NCI-H446 treated with DMSO at 0.1 percent for 48 hours (cell line): Measurements from ENCODE around the gene ZNF398.

Experiments used
- DNase-seq: peaks from one replicate; lab custom pipeline; 2025; lab: John Stamatoyannopoulos, UW

ZNF398 gene

DNA sequence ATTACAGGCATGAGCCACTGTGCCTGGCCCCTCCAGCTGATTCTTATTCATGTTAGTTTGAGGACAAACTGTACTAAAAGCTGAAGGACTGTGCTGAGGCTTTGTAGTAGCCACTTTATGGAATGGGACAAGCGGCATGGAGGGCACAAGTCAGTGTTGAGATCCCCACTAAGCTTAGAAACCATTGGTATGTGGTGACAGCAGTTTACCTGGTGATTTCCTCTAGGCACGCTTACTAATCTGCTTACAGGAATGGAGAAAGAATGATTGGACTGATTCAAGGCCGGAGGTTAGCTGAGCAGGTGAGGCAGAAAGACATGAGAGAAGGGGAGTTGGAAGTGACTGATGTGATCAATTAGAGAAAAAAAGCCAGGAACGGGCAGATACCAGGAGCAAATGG, 3.7 kb downstream of the ZNF398 start:
- DNase-seq, result no peak

DNA sequence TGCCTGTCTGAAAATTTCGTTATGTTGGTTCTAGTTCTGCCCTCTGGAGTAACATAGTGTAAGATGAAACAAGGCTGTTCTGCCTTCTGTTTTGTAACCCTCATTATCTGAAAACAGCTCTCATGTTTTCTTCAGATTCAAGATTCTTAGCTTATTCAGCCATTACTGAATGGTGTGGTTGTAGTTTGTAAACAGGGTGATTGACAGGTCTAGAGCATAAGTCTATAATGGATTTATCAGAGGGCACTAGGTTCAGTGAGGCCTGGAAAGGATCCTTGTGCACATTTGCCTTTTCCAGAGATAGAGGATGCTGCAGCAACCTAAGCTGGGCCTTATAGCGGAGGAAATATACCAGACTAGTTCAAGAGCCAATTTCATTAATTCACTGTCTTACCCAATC, 6.1 kb downstream of the ZNF398 start:
- no peak for DNase-seq

DNA sequence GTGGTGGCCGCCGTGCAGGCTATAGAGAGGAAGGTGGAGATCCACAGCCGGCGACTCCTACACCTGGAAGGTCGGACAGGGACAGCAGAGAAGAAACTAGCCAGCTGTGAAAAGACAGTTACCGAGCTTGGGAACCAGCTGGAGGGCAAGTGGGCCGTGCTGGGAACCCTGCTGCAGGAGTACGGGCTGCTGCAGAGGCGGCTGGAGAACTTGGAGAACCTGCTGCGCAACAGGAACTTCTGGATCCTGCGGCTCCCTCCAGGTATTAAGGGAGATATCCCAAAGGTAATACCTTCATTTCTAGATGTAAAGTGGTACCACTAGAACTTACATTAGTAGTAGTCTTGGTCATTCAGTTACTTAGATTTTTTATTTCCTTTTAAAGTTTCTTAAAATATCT, 6.8 kb downstream of the ZNF398 start:
- DNase-seq, result no peak

DNA sequence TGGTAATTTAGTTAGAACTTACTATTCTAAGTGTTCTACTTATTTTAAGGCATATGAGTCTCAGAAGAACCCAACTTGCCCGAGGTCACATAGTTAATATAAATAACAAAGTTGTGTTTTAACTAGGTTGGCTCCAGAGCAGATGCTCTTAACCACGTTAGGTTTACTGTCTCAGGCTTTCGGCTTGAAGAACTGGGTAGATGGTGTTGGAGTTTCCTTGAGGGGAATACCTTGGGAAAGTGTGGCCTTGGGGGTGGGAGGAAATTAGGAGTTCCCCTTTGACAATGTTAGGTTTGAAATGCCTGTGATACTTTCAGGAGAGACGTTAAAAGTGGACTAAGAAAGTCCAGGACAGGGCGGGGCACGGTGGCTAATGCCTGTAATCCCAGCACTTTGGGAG, 9.6 kb downstream of the ZNF398 start:
- no peak for DNase-seq

DNA sequence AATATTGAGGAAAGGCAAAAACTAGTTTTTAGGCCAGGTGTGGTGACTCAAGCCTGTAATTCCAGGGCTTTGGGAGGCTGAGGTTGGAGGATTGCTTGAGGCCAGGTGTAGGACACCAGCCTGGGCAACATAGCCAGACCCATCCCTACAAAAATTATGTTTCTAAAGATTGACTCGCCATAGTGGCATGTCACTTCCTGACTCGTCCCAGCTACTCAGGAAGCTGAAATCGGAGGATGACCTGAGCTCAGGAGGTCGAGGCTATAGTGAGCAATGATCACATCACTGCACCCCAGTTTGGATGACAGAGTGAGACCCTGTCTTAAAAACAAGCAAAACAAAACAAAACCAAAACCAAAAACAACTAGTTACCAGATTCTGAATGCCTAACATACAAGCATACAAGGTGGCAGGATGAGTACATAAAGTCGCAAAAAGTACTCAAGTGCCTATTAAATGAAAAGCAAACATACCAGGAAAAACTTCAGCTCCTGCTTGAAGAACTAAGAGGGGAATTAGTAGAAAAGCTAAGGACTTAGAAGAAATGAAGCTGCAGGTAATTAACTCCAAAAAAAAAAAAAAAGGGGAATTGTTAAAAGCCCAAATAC, 14.1 kb downstream of the ZNF398 start:
- no peak for DNase-seq

DNA sequence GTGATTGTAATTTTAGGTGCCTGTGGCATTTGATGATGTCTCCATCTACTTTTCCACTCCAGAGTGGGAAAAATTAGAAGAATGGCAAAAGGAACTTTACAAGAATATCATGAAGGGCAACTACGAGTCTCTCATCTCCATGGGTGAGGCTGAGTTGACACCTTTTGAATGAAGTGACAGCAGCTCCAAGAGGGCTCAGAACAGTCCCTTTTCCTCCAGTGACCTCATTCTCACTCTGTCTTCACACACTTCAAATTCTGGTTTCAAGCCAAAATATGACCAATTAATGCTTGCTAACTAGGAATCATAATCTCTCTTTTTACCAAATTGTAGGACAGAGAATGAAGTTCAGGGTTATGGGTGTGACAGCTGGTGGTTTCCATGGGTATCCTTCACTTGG, 18.9 kb downstream of the ZNF398 start:
- DNase-seq, result no peak

DNA sequence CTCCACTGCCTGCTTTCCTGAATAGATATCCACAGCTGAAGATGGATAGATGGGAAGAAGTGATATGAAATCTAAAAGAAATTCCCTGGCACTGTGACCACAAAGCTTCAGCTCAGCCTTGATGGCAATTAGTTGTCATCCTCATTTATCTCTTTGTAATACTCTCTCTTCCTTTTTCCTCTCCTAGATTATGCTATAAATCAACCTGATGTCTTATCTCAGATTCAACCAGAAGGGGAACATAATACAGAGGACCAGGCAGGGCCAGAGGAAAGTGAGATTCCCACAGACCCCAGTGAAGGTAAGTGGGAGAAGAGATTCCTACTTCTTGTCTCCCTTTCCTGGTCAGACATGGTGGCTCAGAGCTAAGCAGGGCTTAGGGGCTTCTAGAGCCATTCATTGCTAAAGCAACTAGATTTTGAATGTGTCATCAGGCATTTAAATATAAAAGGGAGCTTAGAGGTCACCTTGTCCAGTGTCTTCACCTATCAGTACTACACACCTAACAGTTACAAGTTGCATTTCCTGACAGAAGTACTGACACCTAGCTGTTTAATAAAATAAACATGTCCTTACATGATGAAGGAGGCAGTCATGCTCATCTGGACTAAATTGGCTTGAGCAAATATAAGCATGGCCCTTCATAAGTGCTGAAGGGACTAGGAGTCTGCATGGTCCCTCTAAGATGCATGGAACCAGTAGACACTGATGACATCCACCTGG, 19.5 kb downstream of the ZNF398 start:
- DNase-seq, result no peak

DNA sequence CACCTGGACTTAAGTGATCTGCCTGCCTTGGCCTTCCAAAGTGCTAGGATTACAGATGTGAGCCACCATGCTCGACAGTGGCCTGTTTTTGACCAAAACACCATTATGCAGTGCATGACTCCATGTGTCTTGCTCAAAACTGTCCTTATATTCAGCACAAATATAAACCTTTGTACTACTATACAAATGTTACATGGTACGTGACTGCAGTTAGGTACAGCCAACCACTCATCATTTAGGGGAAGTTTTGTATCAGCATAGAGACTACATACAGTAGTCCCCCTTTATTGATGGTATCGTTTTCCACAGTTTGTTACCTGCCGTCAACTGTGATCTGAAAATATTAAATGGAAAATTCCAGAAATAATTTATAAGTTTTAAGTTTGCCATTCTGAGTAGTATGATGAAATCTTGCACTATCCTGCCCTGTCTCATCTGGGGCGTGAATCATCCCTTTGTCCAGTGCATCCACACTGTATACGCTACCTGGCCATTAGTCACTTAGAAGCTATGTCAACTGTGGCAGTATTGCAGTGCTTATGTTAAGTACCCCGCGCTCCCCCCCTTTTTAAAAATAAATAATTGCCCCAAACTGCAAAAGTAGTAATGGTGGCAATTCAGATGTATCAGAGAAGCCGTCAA, 24.8 kb downstream of the ZNF398 start:
- no peak for DNase-seq

DNA sequence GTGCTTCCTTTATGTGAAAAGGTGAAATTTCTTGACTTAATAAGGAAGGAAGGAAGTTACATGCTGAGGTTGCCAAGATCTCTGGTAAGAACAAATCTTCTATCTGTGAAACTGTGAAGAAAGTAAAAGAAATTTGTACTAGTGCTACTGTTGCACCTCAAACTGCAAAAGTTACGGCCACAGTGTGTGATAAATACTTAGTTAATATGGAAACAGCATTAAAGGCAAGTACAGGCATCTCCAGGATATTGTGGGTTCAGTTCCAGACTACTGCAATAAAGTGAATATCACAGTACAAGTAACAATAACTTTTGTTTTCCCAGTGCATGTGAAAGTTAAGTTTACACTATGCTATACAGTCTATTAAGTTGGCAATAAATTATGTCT, 25.3 kb downstream of the ZNF398 start:
- DNase-seq, result no peak

DNA sequence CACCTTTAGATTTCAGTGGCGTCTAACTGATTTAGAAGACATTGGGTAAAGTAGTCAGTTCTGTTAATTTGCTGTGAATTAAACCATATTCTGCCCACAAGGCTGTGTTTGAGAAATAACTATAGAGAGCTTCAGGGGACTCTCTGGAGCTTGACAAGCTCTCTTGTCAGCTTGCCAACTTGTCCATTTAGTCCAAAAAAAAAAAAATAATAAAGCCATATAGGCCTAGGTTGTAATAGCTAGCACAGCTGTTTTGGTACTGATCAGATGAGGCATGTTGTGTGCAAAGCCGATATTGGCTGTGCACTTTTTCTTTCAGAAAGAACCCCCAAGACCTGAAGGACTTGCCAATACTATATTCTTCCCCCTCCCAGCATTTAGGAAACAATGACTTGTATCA, 27.9 kb downstream of the ZNF398 start:
- no peak for DNase-seq

DNA sequence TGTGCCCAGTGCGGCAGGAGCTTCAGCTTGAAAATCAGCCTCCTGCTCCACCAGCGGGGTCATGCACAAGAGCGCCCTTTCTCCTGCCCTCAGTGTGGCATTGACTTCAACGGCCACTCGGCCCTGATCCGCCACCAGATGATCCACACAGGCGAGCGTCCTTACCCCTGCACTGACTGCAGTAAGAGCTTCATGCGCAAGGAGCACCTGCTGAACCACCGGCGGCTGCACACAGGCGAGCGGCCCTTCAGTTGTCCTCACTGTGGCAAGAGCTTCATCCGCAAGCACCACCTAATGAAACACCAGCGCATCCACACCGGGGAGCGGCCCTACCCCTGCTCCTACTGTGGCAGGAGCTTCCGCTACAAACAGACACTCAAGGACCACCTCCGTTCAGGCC, 32.0 kb downstream of the ZNF398 start:
- DNase-seq, result no peak

DNA sequence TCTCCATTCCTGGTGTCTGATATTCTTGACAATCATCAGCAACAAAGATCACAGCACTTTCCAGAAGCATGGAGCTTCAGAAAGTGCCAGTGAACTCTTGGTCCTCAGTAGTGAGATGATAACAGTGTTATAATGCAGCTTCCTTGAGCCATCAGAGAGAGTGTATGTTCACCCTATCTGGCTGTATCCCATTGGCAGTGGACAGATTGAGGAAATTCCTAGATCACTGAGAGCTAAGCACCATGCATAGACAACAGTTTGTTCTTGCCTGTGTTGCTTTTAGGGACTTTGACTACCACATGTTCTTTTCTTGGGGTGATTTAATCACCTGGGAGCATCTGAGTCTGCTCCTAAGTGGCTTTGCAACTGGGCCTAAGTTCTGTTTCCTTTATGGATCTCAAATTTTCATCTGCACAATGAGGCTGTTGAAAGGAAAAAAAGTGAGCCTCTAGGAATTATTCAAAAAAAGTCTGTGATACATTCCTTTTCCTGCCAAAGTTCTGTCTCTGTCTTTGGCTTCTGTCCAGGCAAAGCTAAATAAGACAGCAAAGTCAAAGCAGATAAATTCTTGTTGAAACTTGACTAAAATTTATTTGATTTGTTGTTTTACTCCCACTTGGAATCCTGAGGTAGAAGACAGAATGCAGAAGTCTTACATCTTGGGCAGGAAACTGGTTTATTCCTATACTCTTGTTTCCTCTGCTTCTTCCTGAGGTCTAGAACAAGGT, 33.6 kb downstream of the ZNF398 start:
- no peak for DNase-seq

DNA sequence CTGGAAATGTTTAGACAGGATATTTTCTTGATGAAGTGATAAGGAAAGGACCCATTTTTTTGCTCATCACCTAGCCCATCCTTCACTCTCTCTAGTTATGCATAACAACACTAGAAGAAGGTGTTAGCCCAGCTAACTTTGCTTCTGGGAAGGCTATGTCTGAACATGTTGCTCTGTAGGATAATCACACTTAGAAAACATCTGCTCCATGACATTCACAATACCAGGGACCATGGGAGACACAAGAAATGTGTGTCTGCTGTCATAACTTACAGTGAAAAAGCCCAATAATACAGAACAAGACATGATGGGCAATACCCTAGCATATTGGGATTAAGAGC, 34.2 kb downstream of the ZNF398 start:
- no peak for DNase-seq

DNA sequence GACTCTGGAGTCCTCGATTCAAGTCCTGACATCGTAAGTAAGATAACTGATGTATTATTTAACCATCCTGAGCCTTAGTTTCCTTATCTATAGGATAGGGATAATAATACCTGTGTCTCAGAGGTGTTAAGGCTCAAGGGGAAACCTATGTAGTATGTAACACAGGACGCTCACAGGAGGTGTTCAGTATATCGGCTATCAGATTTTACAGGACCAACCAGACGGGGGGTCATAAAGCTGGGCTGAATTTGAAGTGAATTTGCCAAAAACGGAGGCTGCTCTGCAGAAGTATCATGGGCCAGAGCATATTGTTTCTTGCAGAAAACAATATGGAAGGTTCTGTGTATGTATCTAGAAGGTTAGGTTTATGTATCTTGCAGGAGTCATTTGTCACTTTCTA, 37.0 kb downstream of the ZNF398 start:
- DNase-seq, result no peak

DNA sequence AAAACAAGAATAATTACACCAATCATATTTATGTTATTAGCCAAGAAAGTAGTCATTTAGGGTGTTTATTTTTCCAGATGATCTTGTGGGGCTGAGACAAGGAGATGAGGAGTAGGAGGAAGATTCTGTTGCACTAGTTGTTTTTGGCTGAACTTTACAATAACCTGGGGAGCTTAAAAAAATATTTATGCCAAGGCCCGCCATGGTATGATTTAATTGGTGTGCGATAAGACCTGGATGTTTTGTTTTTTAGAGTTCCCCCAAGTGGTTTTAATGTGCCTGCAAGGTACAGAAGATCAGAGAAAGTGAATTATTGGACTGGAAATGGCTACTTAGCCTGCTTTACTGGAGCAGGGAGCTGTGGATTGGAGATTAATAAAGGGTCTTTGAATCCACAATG, 41.0 kb downstream of the ZNF398 start:
- DNase-seq, result no peak

DNA sequence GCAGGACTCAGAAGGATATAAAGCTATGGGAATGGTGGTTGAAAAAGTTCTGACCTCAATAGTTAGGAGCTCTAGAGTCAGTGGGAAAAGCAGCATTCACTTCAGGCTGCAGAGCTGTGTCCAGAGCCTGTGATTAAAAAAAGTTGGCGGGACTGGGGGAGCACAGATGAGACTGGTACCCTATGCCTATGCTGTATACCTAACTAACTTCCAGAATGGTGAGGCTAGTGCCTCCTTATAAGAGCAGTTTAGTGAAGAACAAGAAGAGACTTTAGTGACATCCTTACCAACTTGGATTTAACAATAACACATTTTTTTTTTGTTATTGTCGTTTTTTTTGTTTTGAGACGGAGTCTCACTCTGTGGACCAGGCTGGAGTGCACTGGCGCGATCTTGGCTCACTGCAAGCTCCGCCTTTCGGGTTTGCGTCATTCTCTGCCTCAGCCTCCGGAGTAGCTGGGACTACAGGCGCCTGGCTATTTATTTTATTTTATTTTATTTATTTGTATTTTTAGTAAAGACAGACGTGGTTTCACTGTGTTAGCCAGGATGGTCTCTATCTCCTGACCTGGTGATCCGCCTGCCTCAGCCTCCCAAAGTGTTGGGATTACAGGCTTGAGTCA, 41.5 kb downstream of the ZNF398 start:
- no peak for DNase-seq

DNA sequence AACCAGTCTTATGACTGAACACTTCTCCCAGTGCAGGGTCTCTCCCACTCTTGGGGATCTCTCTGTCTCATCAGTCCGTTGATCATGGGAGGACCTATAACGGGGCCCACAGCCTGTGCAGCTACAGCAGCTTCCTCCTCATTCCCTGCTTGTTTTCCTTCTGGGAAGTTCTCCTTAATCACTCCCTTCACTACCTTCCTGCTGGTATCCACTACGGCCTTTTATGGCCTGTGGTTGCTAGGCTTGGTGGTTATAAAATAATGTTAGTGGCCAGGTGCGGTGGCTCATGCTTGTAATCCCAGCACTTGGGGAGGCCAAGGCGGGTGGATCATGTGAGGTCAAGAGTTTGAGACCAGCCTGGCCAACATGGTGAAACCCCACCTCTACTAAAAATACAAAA, 44.6 kb downstream of the ZNF398 start:
- DNase-seq, result no peak

DNA sequence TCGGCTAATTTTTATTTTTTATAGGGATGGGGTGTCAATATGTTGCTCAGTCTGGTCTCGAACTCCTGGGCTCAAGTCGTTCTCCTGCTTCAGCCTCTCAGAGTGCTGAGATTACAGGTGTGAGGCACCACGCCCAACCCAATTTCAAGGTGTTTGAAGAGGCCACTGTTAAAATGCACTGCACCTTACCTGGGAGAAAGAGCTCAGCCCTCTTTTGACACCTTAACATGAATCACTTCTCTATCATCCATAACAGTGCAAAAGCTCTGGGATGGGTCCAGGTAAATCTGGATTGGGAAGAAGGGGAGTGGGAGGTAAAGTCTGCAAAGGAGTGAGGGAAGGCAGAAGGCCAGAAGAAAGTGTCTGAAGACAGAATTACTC, 47.5 kb downstream of the ZNF398 start:
- no peak for DNase-seq

DNA sequence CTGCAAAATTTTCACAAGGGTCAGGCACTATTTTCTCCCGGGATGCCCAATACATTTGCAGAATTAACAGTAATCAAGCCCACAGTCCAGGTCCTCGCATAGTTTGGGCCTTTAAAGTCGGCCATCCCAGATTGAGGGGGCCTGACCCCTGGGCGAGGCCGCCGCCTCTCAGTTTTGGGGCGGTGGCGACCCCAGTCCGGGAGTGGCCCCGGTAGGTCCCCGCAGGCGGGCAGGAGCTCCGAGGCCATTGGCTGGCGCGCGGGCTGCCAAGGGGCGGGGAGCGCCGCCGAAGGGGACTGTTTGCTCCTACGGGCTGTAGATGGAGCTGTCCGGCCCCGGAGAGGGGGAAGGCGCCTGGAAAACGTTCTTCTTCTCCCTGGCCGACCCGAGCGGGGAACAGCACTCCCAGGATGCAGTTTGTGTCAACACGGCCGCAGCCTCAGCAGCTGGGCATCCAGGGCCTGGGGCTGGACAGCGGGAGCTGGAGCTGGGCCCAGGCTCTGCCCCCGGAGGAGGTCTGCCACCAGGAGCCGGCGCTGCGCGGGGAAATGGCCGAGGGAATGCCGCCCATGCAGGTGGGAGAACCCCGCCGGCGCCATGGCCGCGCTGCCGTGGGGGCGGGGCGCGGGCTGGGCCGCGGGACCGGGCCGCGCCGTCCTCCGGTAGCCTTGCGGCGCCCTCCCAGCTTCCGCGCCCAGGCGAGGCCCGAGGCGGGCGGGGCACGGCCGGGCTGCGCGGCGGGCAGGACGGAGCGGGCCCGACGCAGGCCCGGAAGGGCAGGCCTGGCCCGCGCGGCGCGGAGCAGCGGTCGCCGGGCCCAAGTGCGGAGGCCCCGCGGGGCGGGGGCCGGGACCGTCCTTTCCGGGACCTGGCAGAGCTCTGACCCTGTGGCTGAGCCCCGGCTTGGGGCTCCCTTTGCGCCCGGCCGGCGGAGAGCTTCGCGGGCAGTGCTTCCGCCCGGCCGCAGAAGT, 48.2 kb downstream of the ZNF398 start, which contains the start of gene ZNF282:
Gene ZNF282 (plus strand): TSS at position 367 of the 971 bp plus-strand sequence. CDS start 44 bp downstream, at position 411.
- peak; percentile 69 for DNase-seq

DNA sequence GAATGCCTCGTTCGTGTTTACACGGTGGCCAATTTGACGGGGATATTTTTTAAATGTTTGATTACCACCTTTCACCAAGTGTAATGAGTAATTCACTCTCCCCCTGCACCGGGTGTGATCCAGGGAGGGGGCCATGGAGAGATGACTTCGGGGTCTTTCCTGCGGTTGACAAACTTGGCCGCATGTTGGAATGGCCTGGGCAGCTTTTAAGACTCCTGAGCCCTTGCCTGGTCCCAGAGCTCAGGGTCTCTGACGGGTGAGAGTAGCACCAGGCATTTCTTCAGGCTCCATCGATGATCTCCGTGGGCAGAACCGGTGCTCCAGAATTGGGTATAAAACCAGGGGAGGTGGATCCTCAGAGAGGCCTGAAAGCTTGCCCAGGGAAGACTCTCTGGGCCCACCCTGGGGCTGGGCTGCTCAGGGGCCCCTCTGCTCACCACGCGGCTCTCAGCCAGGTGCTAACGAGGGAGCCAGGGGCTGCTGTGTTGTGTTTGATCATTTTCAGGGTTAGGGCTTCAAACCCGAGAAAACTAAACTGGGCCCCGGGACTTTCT, 49.0 kb downstream of the ZNF398 start:
- DNase-seq, result no peak

DNA sequence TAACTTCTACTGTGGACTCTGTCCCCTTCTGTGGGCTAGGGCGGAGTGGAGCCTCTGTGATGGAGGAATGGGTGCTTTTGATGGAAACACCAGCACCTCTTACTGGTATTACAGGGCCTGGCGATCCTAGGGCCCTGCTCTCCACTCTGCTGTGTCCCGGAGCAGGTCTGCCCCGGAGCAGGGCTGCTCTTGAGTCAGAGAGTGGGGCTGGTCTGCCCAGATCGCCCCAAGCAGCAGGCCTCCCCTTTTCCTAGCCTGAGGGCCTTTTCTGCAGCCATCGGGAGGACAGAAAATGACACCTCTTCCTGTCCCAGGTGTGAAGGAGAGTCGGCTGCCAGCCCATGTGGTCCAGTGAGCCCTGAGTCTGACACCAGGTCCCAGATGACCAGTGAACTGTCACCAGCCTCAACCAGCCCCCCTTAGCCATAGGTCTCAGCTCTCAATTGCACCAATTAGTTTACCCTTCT, 49.5 kb downstream of the ZNF398 start:
- DNase-seq, result no peak
